Tibial nerve (tissue), 4 donors: Measurements from ENCODE around the gene CDKN2B-AS1. TPM values are rescaled to one million over a fixed set of nuclear protein-coding genes. Genes with fewer than 3 reads are reported as not detected.
A peak's percentile ranks its signal among the peaks of the same experiment; 100 is the strongest.
"Not testable (repeated sequence)": the region's sequence is repeated elsewhere in the genome, so short reads cannot be mapped to it uniquely, and the experiment has no call there.

Experiments
- DNase-seq, 2 donors: peaks; one replicate each; pipeline ENCODE4 v3.0.0-alpha.2; 2019; ENCODE audit warnings: low spot score in 2 of 2
- H3K27ac ChIP-seq, 4 donors: fragments of 200-600 bp; sonication (generic) in 3 of 4; one replicate each; pipeline ENCODE4 v1.5.1; 2017 to 2019; ENCODE audit warnings: mild to moderate bottlenecking in 1 of 4
- H3K27me3 ChIP-seq, 2 donors: fragments of 200-600 bp; sonication (generic) in 1 of 2; one replicate each; pipeline versions ENCODE4 v1.5.1 to v1.6.0; 2017 to 2019
- H3K36me3 ChIP-seq, 3 donors: fragments of 200-600 bp; sonication (generic); one replicate each; pipeline ENCODE4 v1.5.1; 2018 to 2019
- H3K4me1 ChIP-seq, 4 donors: fragments of 200-600 bp; sonication (generic) in 3 of 4; one replicate each; pipeline ENCODE4 v1.5.1; 2017 to 2019
- H3K4me3 ChIP-seq, 4 donors: fragments of 200-600 bp; sonication (generic) in 3 of 4; one replicate each; pipeline ENCODE4 v1.5.1; 2017 to 2019; ENCODE audit warnings: mild to moderate bottlenecking in 1 of 4, moderate library complexity in 1 of 4
- H3K9me3 ChIP-seq, 4 donors: fragments of 200-600 bp; sonication (generic) in 3 of 4; one replicate each; pipeline ENCODE4 v1.5.1; 2017 to 2019
- EP300 ChIP-seq, 2 donors: sonication (generic); formaldehyde crosslinking; IDR thresholded peaks; one replicate each; pipeline ENCODE4 v1.6.1; 2017; ENCODE audit warnings: antibody characterized with exemption in 2 of 2, mild to moderate bottlenecking in 1 of 2
- POLR2A ChIP-seq, 2 donors: fragments of 450-650 bp; IDR thresholded peaks; one replicate each; pipeline ENCODE4 v1.6.1; 2017; ENCODE audit warnings: antibody characterized with exemption in 2 of 2, mild to moderate bottlenecking in 2 of 2, moderate library complexity in 2 of 2
- WGBS, 2 donors: methylation state at CpG; one replicate each; pipeline ENCODE4 v1.1.5; 2018; 5-methylcytosine and 5-hydroxymethylcytosine counted together
- total RNA-seq, 4 donors: library from RNA; depleted of rRNA; stranded (reverse); fragments of >200 nt; gene quantifications; one replicate each; pipeline ENCODE4 v1.1.0, GENCODE V29; 2016
- TF ChIP-seq, protein P1 (sequence below), 5 experiments: fragments of 200-600 bp in 3 of 5; fragments of 450-650 bp in 2 of 5; sonication (generic) in 3 of 5; IDR thresholded peaks; one replicate each; pipeline ENCODE4 v1.5.1; 2016 to 2019; ENCODE audit warnings: antibody characterized with exemption in 5 of 5, mild to moderate bottlenecking in 3 of 5, moderate library complexity in 2 of 5

CDKN2B-AS1 gene
- total RNA-seq, result 1 to 10 TPM in 1 of 4 donors, under 1 TPM in 2, not detected in 1; 0.59 to 1.5 (median 0.90) TPM

DNA sequence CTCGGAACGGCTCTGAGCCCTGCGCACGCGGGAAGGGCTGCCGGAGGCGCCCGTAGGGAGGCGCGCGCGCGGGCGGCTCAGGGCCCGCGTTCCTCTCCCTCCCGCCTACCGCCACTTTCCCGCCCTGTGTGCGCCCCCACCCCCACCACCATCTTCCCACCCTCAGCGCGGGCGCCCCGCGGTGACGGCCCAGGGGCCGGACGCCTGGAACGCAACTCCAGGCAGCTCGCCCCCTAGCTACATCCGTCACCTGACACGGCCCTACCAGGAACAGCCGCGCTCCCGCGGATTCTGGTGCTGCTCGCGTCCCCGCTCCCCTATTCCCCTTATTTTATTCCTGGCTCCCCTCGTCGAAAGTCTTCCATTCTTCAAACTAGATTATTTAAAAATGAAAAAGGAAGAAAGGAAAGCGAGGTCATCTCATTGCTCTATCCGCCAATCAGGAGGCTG lies at the start of gene CDKN2B-AS1:
TSS of gene CDKN2B-AS1 (plus strand) at position 236 of the 450 bp plus-strand sequence.
- peaks cover 0 to 23% (median 5%) of the 10 kb centered on the region in 4 donors for H3K4me1 ChIP-seq
- H3K36me3 ChIP-seq, result no peaks in the 10 kb centered on the region
- H3K27me3 ChIP-seq, result peaks cover 0 to 40% of the 10 kb centered on the region in 2 donors
- peak within 1 kb of the TSS in 3 of 4 donors; percentile 77 to 87 (median 86) for H3K27ac ChIP-seq
- TF ChIP-seq, protein P1, sequence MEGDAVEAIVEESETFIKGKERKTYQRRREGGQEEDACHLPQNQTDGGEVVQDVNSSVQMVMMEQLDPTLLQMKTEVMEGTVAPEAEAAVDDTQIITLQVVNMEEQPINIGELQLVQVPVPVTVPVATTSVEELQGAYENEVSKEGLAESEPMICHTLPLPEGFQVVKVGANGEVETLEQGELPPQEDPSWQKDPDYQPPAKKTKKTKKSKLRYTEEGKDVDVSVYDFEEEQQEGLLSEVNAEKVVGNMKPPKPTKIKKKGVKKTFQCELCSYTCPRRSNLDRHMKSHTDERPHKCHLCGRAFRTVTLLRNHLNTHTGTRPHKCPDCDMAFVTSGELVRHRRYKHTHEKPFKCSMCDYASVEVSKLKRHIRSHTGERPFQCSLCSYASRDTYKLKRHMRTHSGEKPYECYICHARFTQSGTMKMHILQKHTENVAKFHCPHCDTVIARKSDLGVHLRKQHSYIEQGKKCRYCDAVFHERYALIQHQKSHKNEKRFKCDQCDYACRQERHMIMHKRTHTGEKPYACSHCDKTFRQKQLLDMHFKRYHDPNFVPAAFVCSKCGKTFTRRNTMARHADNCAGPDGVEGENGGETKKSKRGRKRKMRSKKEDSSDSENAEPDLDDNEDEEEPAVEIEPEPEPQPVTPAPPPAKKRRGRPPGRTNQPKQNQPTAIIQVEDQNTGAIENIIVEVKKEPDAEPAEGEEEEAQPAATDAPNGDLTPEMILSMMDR (IDR thresholded peaks at IDR 0.05), result no peak
- TF ChIP-seq POLR2A (IDR thresholded peaks at IDR 0.05), result no peak
- peak within 1 kb of the TSS; percentile 48 to 88 (median 87) for H3K4me3 ChIP-seq
- 0 to 1% methylated on average over 25 to 29 of the region's 43 CpGs for WGBS, 2 donors
- no peak for DNase-seq
- H3K9me3 ChIP-seq, result no peaks in the 10 kb centered on the region

DNA sequence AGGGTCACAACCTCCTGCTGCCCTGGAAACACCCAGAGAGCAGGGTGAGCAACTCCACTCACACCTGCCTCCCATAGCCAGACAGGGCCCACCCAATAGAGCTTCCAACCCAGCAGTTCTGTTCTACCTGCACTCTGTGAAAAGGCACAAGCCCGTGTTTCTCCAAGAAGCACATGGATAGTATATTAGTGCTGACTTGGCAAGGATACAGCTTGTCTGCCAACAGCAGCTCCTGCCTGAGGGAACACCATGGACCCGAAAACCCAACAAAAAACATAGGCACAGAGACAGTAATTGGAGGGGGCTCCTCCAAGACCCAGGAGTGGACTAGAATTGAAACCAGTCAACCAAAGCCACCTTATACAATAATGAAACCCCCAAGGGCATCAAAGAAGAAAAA lies 49.0 kb upstream of the CDKN2B-AS1 start:
- Histone ChIP-seq H3K4me1 (no peaks in the 10 kb centered on the region), H3K36me3 (no peaks in the 10 kb centered on the region), H3K27ac (no peak overlapping the region), H3K27me3 (no peaks in the 10 kb centered on the region), H3K9me3 (peaks cover 0 to 3% (median 0%) of the 10 kb centered on the region in 4 donors), H3K4me3 (no peak overlapping the region)
- WGBS, 2 donors, result 89 to 97% methylated on average over 2 of the region's 2 CpGs
- TF ChIP-seq EP300 (IDR thresholded peaks at IDR 0.05), result no peak
- no peak for TF ChIP-seq POLR2A (IDR thresholded peaks at IDR 0.05)
- TF ChIP-seq, protein P1 (IDR thresholded peaks at IDR 0.05), result no peak
- no peak for DNase-seq

DNA sequence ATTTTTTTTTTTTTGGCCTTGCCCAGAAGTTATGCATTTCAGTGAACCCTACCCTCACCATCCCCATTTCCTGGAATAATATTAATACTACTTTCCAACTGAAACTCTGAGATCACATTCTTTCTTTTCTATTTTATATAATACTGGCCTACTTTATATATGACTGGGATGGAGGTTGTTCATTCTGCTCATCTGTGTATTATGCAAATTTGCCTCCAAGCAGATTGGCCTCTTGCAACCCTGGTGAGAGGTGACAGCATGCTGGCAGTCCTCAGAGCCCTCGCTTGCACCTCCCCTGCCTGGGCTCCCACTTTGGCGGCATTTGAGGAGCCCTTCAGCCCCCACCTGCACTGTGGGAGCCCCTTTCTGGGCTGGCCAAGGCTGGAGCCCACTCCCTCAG lies 35.8 kb upstream of the CDKN2B-AS1 start:
- no peaks in the 10 kb centered on the region for H3K4me1 ChIP-seq
- H3K36me3 ChIP-seq, result no peaks in the 10 kb centered on the region
- H3K9me3 ChIP-seq, result peaks cover 0 to 10% (median 0%) of the 10 kb centered on the region in 4 donors
- WGBS, 2 donors, result 93 to 96% methylated on average over 2 of the region's 2 CpGs
- H3K27ac ChIP-seq, result no peak overlapping the region
- H3K27me3 ChIP-seq, result peaks cover 0 to 9% of the 10 kb centered on the region in 2 donors
- TF ChIP-seq EP300 (IDR thresholded peaks at IDR 0.05), result no peak
- TF ChIP-seq POLR2A (IDR thresholded peaks at IDR 0.05), result no peak
- TF ChIP-seq, protein P1 (IDR thresholded peaks at IDR 0.05), result no peak
- H3K4me3 ChIP-seq, result no peak overlapping the region
- no peak for DNase-seq

DNA sequence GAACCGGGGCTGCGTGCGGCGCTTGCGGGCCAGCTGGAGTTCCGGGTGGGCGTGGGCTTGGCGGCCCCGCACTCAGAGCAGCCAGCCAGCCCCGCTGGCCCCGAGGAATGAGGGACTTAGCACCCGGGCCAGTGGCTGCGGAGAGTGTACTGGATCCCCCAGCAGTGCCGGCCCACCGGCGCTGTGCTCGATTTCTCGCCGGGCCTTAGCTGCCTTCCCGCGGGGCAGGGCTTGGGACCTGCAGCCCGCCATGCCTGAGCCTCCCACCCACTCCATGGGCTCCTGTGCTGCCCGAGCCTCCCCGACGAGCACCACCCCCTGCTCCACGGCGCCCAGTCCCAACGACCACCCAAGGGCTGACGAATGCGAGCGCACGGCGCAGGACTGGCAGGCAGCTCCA lies 35.3 kb upstream of the CDKN2B-AS1 start:
- H3K4me3 ChIP-seq, DNase-seq, H3K4me1 ChIP-seq, H3K27ac ChIP-seq, H3K36me3 ChIP-seq: not testable (repeated sequence)
- peaks cover 0 to 12% (median 0%) of the 10 kb centered on the region in 4 donors for H3K9me3 ChIP-seq
- WGBS, 2 donors, result 95 to 96% methylated on average over 9 to 21 of the region's 33 CpGs
- H3K27me3 ChIP-seq, result peaks cover 0 to 10% of the 10 kb centered on the region in 2 donors

DNA sequence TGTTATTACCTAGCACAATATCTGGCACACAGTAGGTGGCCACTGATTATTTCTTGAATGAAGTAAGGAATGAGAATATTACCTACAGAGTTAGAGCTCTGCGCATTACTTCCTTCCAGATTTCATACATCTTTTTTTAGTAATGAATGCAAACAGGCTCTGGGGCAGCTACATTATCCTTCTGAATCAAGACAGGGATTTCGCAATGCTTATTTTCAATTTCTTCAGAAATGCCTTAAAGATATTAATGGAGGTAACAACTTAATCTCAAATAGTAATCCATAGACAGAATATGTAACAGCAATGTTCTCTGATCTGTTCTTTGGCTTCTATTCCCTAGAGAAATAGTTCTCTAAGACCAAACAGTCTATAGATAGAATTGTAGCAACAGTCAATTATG lies 33.0 kb upstream of the CDKN2B-AS1 start:
- Histone ChIP-seq H3K27me3 (peaks cover 0 to 33% of the 10 kb centered on the region in 2 donors), H3K36me3 (no peaks in the 10 kb centered on the region), H3K4me3 (no peak overlapping the region), H3K9me3 (peaks cover 0 to 16% (median 0%) of the 10 kb centered on the region in 4 donors), H3K4me1 (peaks cover 0 to 15% (median 10%) of the 10 kb centered on the region in 4 donors), H3K27ac (no peak overlapping the region)
- WGBS, 2 donors, result 90 to 95% methylated on average over 2 of the region's 2 CpGs
- TF ChIP-seq POLR2A (IDR thresholded peaks at IDR 0.05), result no peak
- TF ChIP-seq, protein P1 (IDR thresholded peaks at IDR 0.05), result no peak
- TF ChIP-seq EP300 (IDR thresholded peaks at IDR 0.05), result no peak
- no peak for DNase-seq
